Endothelial cell of umbilical vein (primary cell): ENCODE data around the gene RASGRF1. TPM values are rescaled to one million over a fixed set of nuclear protein-coding genes. Genes with fewer than 3 reads are reported as not detected.

Source experiments
- BruUV-seq: library from RNA; stranded (reverse); fragments of 400-500 nt; replicated peaks from 2 replicates; lab custom pipeline; 2021; lab: Mats Ljungman, UMichigan
- CTCF ChIA-PET: fragments of 300-600, 350-600 bp; sonication (Branson Sonifier 250); formaldehyde crosslinking; loops from one replicate; lab custom pipeline; 2021; ENCODE audit warnings: antibody characterized with exemption, inconsistent platforms; lab: Charles Lee
- POLR2A ChIA-PET: fragments of 300-600, 350-600 bp; sonication (Branson Sonifier 250); formaldehyde crosslinking; loops from one replicate; lab custom pipeline; 2021; ENCODE audit warnings: antibody characterized with exemption, inconsistent platforms; lab: Charles Lee
- DNase-seq: peaks from one replicate; pipeline ENCODE4 v3.0.0-alpha.2; 2011; ENCODE audit warnings: low read depth, low spot score
- FAIRE-seq: peaks from 2 replicates; lab custom pipeline; 2011; peaks lifted over from hg19 to GRCh38; lab: Jason Lieb, UNC
- H2AFZ ChIP-seq: 2 replicates; pipeline ENCODE4 v1.6.0; 2012; ENCODE audit warnings: low read depth, low read length, control low read depth, inconsistent platforms
- H3K27ac ChIP-seq: 2 replicates; pipeline ENCODE4 v1.5.1; 2011; ENCODE audit warnings: low read depth, mild to moderate bottlenecking, control low read depth, low read length, moderate library complexity; ENCODE audit not compliant: insufficient read depth
- H3K27me3 ChIP-seq, 2 experiments: 2 replicates each; pipeline versions ENCODE4 v1.6.0 to v1.6.1; 2011; ENCODE audit warnings: low read length in 2 of 2, mixed read lengths in 1 of 2; ENCODE audit not compliant: control insufficient read depth in 2 of 2, insufficient read depth in 2 of 2
- H3K36me3 ChIP-seq, 2 experiments: 2 replicates in 1 of 2; 3 replicates in 1 of 2; pipeline ENCODE4 v1.5.1; 2011; ENCODE audit warnings: low read length in 2 of 2, mild to moderate bottlenecking in 1 of 2, moderate library complexity in 1 of 2; ENCODE audit not compliant: control insufficient read depth in 2 of 2, insufficient read depth in 2 of 2; ENCODE audit errors: extremely low read depth in 1 of 2
- H3K4me1 ChIP-seq: 3 replicates; pipeline ENCODE4 v1.5.1; 2011; ENCODE audit warnings: mild to moderate bottlenecking, low read length; ENCODE audit not compliant: control insufficient read depth, insufficient read depth; ENCODE audit errors: extremely low read depth
- H3K4me2 ChIP-seq: 2 replicates; pipeline ENCODE4 v1.6.1; 2011; ENCODE audit warnings: low read length, control low read depth, mixed read lengths; ENCODE audit not compliant: insufficient read depth
- H3K4me3 ChIP-seq, 3 experiments: fragments of 200-600 bp in 1 of 3; sonication (generic), shearing (Covaris generic) in 1 of 3; replicated peaks in 1 of 3; 2 replicates each; pipeline ENCODE4 v1.5.1; 2011 to 2016; ENCODE audit warnings: control low read depth in 3 of 3, low read length in 3 of 3, mild to moderate bottlenecking in 2 of 3, inconsistent platforms in 1 of 3, low read depth in 1 of 3, moderate library complexity in 1 of 3; ENCODE audit not compliant: insufficient read depth in 1 of 3
- H3K79me2 ChIP-seq: 2 replicates; pipeline ENCODE4 v1.6.0; 2012; ENCODE audit warnings: low read length, inconsistent platforms; ENCODE audit not compliant: control insufficient read depth, insufficient read depth
- H3K9ac ChIP-seq: replicated peaks from 2 replicates; pipeline ENCODE3; 2011; ENCODE audit warnings: low read length, control low read depth; ENCODE audit not compliant: insufficient read depth; ENCODE audit errors: extremely low read depth
- H3K9me1 ChIP-seq: replicated peaks from 3 replicates; pipeline ENCODE4 v1.6.0; 2011; ENCODE audit warnings: mild to moderate bottlenecking, low read length; ENCODE audit not compliant: control insufficient read depth, insufficient read depth; ENCODE audit errors: extremely low read depth
- H3K9me3 ChIP-seq: replicated peaks from 2 replicates; pipeline ENCODE4 v1.5.1; 2012; ENCODE audit warnings: low read length, inconsistent platforms; ENCODE audit not compliant: control insufficient read depth, insufficient read depth
- H4K20me1 ChIP-seq: replicated peaks from 2 replicates; pipeline ENCODE3; 2011; ENCODE audit warnings: mild to moderate bottlenecking, low read length; ENCODE audit not compliant: control insufficient read depth, insufficient read depth; ENCODE audit errors: extremely low read depth
- CTCF ChIP-seq, 2 donors: IDR thresholded peaks; 1 replicate in 1 of 2; 2 replicates in 1 of 2; pipeline ENCODE4 v1.5.1; 2011; ENCODE audit warnings: low read length in 2 of 2, mild to moderate bottlenecking in 2 of 2, moderate library complexity in 2 of 2, control low read depth in 1 of 2, inconsistent platforms in 1 of 2, low read depth in 1 of 2; ENCODE audit not compliant: insufficient read depth in 1 of 2; ENCODE audit errors: extremely low read depth in 1 of 2
- EZH2 ChIP-seq: IDR thresholded peaks from 2 replicates; pipeline ENCODE4 v1.6.1; 2012; ENCODE audit warnings: borderline replicate concordance, low read depth, mild to moderate bottlenecking, moderate library complexity, low read length, inconsistent platforms; ENCODE audit not compliant: severe bottlenecking
- FOS ChIP-seq: IDR thresholded peaks from 2 replicates; pipeline ENCODE4 v1.6.1; 2011; ENCODE audit warnings: mild to moderate bottlenecking, low read length, moderate library complexity, borderline replicate concordance; ENCODE audit not compliant: insufficient read depth
- GATA2 ChIP-seq: IDR thresholded peaks from 2 replicates; pipeline ENCODE4 v1.7.0; 2011; ENCODE audit warnings: low read depth, mild to moderate bottlenecking, moderate library complexity, mixed read lengths, low read length; ENCODE audit not compliant: insufficient read length, insufficient read depth
- JUN ChIP-seq: IDR thresholded peaks from 2 replicates; pipeline ENCODE4 v1.6.1; 2011; ENCODE audit warnings: borderline replicate concordance, low read depth; ENCODE audit not compliant: insufficient read length, insufficient read depth
- MAX ChIP-seq: IDR thresholded peaks from 2 replicates; pipeline ENCODE4 v1.6.1; 2011; ENCODE audit not compliant: insufficient read depth, insufficient read length
- POLR2AphosphoS5 ChIP-seq: IDR thresholded peaks from 2 replicates; pipeline ENCODE4 v1.6.1; 2012; ENCODE audit warnings: low read depth, mild to moderate bottlenecking, control low read depth, low read length, moderate library complexity; ENCODE audit not compliant: insufficient read depth
- dilution Hi-C: fragments of 300-500 bp; cut with MboI; formaldehyde crosslinking; loops from one replicate; pipeline ENCODE4 v1.15.0; 2019; ENCODE audit warnings: low sequenced_read_pairs; ENCODE audit not compliant: extremely low pct_ligation_motif_present
- intact Hi-C: fragments of 100-400 bp; cut with micrococcal nuclease; formaldehyde crosslinking; loops from one replicate; pipeline ENCODE4 v1.10.0; 2022
- polyA plus RNA-seq, 4 experiments: library from polyadenylated mRNA; depleted of rRNA in 3 of 4; stranded (reverse) in 3 of 4; unstranded in 1 of 4; fragments of >200 nt; gene quantifications; 2 replicates each; pipeline versions ENCODE4 v1.2.1 to v1.2.3, GENCODE V29; 2011 to 2012; ENCODE audit warnings: missing spikeins in 1 of 4
- total RNA-seq: library from RNA; stranded (reverse); gene quantifications from 2 replicates; pipeline ENCODE4 v1.2.3, GENCODE V29; 2021

Gene RASGRF1
- total and polyA plus RNA-seq, 2 donors (not counting 3 experiments of a cell fraction or from before 2014, with no cell fraction given): 0.04 TPM; not detected in 1

GRCh38 chr15:78933187-78933822 is 157.3 kb downstream of the RASGRF1 start:
- dilution Hi-C loops (no loop called here), intact Hi-C loops (no loop called here)
- Histone ChIP-seq H4K20me1 (no peaks in the 10 kb centered on the region), H3K4me3 (no peak overlapping the region), H3K4me1 (peaks cover 6% of the 10 kb centered on the region), H2AFZ (no peak overlapping the region), H3K27ac (no peak overlapping the region), H3K9me1 (no peaks in the 10 kb centered on the region), H3K27me3 (no peaks in the 10 kb centered on the region), H3K4me2 (no peak overlapping the region), H3K79me2 (no peaks in the 10 kb centered on the region), H3K36me3 (no peaks in the 10 kb centered on the region), H3K9me3 (no peaks in the 10 kb centered on the region), H3K9ac (no peak overlapping the region)
- FAIRE-seq (no peak), DNase-seq (no peak)
- BruUV-seq: no TSS peak
- POLR2A ChIA-PET: no interaction called here
- CTCF ChIA-PET: interaction anchor here (1.4 kb wide), 1 partner anchor 251 kb away, joined by 3 read pairs; no protein-coding TSS in a partner anchor
- TF ChIP-seq CTCF (IDR thresholded peaks at IDR 0.05; ENCODE audit: extremely low read depth in 1 of 2, insufficient read depth in 1 of 2, low read depth in 1 of 2, low read length in 2 of 2) (no peak), POLR2AphosphoS5 (no peak), GATA2 (no peak), JUN (no peak), MAX (no peak), EZH2 (no peak), FOS (no peak)
